Measurements from ENCODE around the gene FARP1. TPM values are rescaled to one million over a fixed set of nuclear protein-coding genes. Genes with fewer than 3 reads are reported as not detected.

The FARP1 gene
- total RNA-seq, 2 donors from 2014 or later = 0.55 to 2.4 TPM

DNA sequence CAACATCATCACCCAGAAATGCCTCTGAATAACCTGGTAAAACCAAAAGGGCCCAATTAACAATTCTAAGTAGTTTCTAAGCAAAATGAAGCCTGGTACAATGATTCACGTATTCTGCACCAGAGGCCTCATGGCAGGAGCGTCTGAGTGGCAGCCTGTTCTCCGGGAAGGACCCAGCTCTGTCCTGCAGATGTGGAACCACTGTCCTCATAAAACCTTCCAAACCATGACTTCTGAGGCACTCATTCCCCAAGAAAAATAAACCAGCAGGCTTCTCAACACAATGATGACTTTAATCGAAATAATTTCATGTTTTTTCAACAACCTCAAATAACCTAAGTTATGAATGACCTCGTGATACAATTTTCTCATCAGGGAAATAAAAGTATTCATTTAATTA, 344.1 kb downstream of the FARP1 start:
- no peak for DNase-seq
- no peaks in the 10 kb centered on the region for H3K36me3 Mint-ChIP-seq (ENCODE audit: insufficient read depth in 2 of 2)
- peak overlapping the region; percentile 11 for H3K27ac Mint-ChIP-seq
- no peaks in the 10 kb centered on the region for H3K9me3 Mint-ChIP-seq
- ATAC-seq (replicated peaks in 1 of 2) = no peak
- no peaks in the 10 kb centered on the region for H3K27me3 Mint-ChIP-seq (ENCODE audit: low read depth)
- H3K4me3 Mint-ChIP-seq = peak overlapping the region in 1 of 2 donors; percentile 18
- H3K4me1 Mint-ChIP-seq (ENCODE audit: low read depth) = peaks cover 84% of the 10 kb centered on the region

DNA sequence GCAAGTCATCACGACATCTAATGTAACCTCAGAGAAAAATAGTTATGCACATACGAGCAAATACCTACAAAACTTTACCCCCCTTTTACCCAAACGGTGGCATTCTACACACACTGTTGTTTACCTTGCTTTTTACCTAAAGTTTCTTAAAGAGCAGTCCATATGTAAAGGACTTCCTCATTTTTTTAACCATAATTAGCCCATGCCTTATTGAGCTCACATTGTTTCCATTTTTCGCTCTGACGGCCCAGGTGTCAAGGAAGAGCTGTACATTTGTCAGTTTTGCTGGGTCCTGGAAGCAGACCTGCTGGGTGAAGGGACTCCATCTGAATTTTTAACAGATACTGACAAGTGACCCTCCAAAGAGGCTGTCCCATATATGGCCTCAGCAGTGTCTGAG, 344.6 kb downstream of the FARP1 start:
- Mint-ChIP-seq H3K36me3 (ENCODE audit: insufficient read depth in 2 of 2) (no peaks in the 10 kb centered on the region), H3K9me3 (no peaks in the 10 kb centered on the region), H3K27ac (no peak overlapping the region), H3K4me1 (ENCODE audit: low read depth) (peaks cover 84% of the 10 kb centered on the region), H3K27me3 (ENCODE audit: low read depth) (no peaks in the 10 kb centered on the region), H3K4me3 (no peak overlapping the region)
- ATAC-seq (replicated peaks in 1 of 2) (no peak), DNase-seq (no peak)

DNA sequence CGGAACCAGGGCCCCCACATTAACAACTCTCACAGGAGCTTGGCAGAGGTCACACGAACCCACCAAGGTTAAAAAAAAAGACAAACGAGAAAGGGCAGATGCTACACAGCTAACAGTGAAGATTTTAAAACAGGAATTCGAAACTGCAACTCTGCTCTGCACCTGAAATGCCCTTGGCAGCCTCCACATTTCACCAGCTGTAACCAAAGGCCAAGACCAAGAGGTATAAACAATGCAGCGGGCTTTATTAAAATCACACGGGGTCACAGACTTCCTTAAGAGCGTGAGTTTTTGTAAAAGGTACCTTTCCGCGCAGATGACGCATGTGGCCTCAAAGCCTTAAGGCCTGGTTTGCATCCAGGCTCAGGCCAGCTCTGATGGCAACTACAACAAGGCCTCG, 345.8 kb downstream of the FARP1 start:
- DNase-seq = no peak
- Mint-ChIP-seq H3K9me3 (no peaks in the 10 kb centered on the region), H3K4me3 (no peak overlapping the region), H3K36me3 (ENCODE audit: insufficient read depth in 2 of 2) (peaks cover 0 to 2% of the 10 kb centered on the region in 2 donors), H3K4me1 (ENCODE audit: low read depth) (peaks cover 82% of the 10 kb centered on the region), H3K27me3 (ENCODE audit: low read depth) (no peaks in the 10 kb centered on the region), H3K27ac (no peak overlapping the region)
- ATAC-seq (replicated peaks in 1 of 2) = no peak

DNA sequence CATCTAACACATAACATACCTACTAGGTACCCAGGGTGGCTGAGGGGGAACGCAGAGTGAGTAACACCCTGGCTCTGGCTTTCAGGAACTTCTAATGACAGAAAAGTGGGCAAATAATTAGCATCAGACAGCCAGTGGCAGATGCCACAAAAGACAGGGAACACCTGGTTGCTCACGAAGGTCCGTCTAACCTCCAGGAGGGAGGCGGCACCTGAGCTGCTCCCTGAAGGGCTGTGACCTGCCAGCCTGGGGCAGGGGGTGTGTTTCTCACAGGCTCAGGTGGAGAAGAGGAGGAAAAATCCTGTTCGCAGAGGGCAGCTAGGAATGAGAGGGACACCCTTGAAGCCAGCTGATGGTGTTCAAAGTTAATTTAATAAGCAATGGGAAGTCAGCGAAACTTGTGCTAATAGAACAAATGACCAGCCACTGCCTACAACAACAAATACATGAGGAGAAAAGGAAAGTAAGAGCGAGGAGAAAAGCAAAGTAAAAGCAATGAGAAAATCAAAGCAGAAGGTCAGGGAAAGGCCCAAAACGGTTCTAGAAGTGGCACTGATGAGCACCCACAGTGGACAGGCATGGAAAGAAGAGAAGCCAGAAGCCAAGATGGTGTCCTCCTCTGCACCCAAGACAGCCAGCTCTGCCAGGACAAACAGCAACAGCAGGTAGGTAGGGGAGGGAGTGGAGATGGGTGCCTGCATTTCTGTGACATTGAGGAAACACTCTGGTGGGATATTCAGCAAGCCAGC, 346.7 kb downstream of the FARP1 start:
- no peak overlapping the region for H3K4me3 Mint-ChIP-seq
- H3K36me3 Mint-ChIP-seq (ENCODE audit: insufficient read depth in 2 of 2) = peaks cover 0 to 4% of the 10 kb centered on the region in 2 donors
- H3K4me1 Mint-ChIP-seq (ENCODE audit: low read depth) = peaks cover 73% of the 10 kb centered on the region
- H3K27me3 Mint-ChIP-seq (ENCODE audit: low read depth) = no peaks in the 10 kb centered on the region
- H3K9me3 Mint-ChIP-seq = no peaks in the 10 kb centered on the region
- no peak for DNase-seq
- no peak overlapping the region for H3K27ac Mint-ChIP-seq
- ATAC-seq (replicated peaks in 1 of 2) = no peak

DNA sequence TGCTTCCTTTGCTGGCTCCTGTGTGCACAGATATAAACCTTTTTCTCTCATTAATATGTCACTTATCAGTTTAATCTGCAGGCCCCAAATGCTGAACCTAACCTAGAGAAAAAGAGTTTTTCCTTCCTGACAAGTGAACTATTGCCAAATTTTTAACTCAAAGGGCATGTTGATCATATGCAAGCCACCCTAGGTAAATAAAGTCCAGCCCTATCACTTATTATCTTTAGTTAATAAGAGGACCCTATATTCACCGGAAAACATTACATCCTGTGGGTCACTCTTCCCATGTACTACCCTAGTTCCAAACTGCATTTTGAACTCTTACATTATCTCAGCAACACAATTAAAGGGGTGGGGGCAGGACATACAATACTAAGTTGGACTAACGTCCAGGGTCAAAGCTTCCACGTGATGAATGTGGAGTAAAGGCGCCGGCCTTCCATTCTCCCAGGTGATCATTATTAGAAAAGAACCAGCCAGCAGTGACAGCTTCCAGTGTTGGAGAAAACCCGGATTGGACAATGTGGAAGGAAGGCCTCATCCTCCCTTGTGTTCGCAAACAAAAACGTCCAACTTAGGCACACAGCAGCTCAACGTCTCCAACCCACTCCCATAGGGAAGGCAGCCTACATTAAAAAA, 347.4 kb downstream of the FARP1 start:
- Mint-ChIP-seq H3K36me3 (ENCODE audit: insufficient read depth in 2 of 2) (peaks cover 0 to 4% of the 10 kb centered on the region in 2 donors), H3K4me1 (ENCODE audit: low read depth) (peaks cover 66% of the 10 kb centered on the region), H3K27me3 (ENCODE audit: low read depth) (no peaks in the 10 kb centered on the region), H3K27ac (no peak overlapping the region), H3K4me3 (no peak overlapping the region), H3K9me3 (no peaks in the 10 kb centered on the region)
- ATAC-seq (replicated peaks in 1 of 2) = no peak
- DNase-seq = no peak

DNA sequence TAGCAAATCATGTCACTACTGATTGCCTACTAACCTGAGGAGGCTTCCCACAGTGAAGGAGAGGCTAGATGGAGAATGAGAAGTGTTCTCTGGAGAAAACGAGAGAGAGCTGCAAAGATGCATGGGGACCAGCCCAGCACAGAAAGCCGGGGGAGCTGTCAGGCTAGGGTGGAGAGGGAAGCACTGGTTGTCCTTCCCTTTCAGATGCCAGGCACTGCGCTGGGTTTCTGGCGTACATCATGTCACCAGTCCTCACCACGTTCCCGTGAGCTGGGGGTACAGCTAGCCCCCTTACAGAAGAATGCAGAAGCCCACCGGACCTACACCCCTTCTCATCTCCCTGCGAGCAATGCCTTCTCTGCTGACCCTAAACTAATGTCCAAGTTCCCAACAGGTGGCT, 348.0 kb downstream of the FARP1 start:
- peaks cover 0 to 4% of the 10 kb centered on the region in 2 donors for H3K36me3 Mint-ChIP-seq (ENCODE audit: insufficient read depth in 2 of 2)

DNA sequence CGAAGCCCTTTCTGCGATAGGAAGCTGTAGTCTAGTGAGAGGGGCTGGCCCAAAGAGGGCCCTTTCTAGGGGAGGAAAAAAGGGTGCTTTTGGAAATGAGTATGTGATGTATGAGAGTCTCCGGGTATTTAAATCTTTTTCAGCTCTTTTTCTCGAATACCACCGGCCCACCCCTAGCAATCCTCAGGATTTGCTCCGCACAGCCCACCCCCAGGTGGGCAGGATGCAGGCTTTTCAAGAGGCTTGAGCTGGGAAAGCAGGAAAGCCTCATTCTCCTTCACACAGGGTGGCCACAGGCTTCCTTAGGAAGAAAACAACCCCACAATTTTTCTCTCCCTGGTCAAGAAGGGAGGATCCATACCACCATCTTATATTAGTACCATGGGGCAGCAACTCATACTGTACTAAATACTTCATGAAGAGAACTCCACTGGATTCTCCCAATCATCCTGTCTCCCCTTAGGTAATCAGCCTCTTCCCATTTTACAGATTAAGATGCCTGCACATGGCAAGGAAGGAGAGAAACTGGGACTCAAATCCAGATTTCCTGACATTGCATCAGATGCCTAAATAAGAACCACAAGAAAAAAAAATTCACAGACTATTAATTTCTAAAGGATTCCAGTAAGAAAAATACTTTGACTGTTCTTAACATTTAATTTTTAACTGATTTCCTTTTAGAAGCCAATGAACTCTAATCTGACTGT, 349.6 kb downstream of the FARP1 start:
- Mint-ChIP-seq H3K27ac (peak overlapping the region; percentile 64), H3K9me3 (no peaks in the 10 kb centered on the region), H3K4me3 (no peak overlapping the region), H3K4me1 (ENCODE audit: low read depth) (peaks cover 60% of the 10 kb centered on the region), H3K36me3 (ENCODE audit: insufficient read depth in 2 of 2) (peaks cover 0 to 5% of the 10 kb centered on the region in 2 donors), H3K27me3 (ENCODE audit: low read depth) (no peaks in the 10 kb centered on the region)
- no peak for DNase-seq
- ATAC-seq (replicated peaks in 1 of 2) = no peak

More for the DNA sequence above, 348.0 kb downstream of the FARP1 start:
- Mint-ChIP-seq H3K27me3 (ENCODE audit: low read depth) (no peaks in the 10 kb centered on the region), H3K4me1 (ENCODE audit: low read depth) (peaks cover 63% of the 10 kb centered on the region), H3K27ac (no peak overlapping the region), H3K9me3 (no peaks in the 10 kb centered on the region), H3K4me3 (no peak overlapping the region)
- ATAC-seq (replicated peaks in 1 of 2) = no peak
- DNase-seq = no peak

DNA sequence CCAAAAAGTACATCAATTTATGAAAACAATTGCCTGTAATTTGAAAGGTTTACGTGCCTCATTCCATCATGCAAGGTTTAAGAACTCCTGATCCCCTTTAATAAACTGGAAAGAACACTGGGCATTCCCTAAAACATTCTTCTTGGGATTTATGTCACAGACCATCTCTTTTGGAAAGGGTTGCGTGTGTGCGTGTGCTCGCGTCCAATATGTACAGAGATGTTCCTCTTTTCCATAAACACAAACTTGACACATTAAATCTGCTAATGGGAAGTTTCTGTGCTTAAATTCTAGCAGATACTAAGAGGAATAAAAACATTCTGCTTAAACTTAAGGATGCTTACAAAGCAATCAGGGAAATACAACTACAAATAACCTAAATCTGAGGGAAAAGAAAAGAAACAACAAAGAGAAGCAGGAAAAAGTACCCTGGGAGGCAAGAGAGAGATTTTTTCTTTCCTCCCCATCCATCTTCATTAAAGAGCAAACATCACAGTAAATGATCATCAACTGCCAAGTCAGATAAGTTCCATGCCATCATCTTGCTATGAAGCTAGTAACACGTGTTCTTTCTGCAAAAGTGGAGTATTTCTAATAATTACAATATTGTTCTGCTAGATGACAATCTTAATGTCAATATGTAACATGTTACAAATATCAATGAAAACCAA, 350.3 kb downstream of the FARP1 start:
- peak overlapping the region; percentile 64 for H3K27ac Mint-ChIP-seq

DNA sequence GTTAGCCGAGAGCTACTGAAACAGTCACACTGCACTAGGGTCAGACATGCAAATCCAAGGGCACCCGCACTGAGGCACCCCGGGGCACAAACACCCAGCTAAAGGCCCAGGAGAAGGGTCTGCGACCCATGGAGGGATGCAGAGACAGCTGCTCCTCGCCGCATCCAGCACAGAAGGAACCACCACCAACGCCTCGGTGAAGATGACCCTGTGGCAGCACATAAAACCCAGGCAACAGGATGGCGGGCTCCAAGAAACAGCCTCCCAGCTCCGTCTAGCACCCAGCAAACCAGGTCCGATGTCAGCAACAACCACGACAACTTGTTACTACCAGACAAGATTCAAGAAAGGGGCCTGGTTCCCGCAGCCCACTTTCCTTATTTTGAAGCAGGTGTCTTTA, 351.9 kb downstream of the FARP1 start:
- Mint-ChIP-seq H3K4me3 (no peak overlapping the region), H3K36me3 (ENCODE audit: insufficient read depth in 2 of 2) (peaks cover 0 to 5% of the 10 kb centered on the region in 2 donors), H3K4me1 (ENCODE audit: low read depth) (peaks cover 57% of the 10 kb centered on the region), H3K27ac (peak overlapping the region; percentile 42), H3K9me3 (no peaks in the 10 kb centered on the region), H3K27me3 (ENCODE audit: low read depth) (no peaks in the 10 kb centered on the region)
- no peak for DNase-seq
- no peak for ATAC-seq (replicated peaks in 1 of 2)

More for the DNA sequence above, 350.3 kb downstream of the FARP1 start:
- H3K27me3 Mint-ChIP-seq (ENCODE audit: low read depth) = no peaks in the 10 kb centered on the region
- peaks cover 63% of the 10 kb centered on the region for H3K4me1 Mint-ChIP-seq (ENCODE audit: low read depth)
- H3K9me3 Mint-ChIP-seq = no peaks in the 10 kb centered on the region
- ATAC-seq (replicated peaks in 1 of 2) = no peak
- DNase-seq = no peak
- peaks cover 0 to 5% of the 10 kb centered on the region in 2 donors for H3K36me3 Mint-ChIP-seq (ENCODE audit: insufficient read depth in 2 of 2)
- H3K4me3 Mint-ChIP-seq = no peak overlapping the region

DNA sequence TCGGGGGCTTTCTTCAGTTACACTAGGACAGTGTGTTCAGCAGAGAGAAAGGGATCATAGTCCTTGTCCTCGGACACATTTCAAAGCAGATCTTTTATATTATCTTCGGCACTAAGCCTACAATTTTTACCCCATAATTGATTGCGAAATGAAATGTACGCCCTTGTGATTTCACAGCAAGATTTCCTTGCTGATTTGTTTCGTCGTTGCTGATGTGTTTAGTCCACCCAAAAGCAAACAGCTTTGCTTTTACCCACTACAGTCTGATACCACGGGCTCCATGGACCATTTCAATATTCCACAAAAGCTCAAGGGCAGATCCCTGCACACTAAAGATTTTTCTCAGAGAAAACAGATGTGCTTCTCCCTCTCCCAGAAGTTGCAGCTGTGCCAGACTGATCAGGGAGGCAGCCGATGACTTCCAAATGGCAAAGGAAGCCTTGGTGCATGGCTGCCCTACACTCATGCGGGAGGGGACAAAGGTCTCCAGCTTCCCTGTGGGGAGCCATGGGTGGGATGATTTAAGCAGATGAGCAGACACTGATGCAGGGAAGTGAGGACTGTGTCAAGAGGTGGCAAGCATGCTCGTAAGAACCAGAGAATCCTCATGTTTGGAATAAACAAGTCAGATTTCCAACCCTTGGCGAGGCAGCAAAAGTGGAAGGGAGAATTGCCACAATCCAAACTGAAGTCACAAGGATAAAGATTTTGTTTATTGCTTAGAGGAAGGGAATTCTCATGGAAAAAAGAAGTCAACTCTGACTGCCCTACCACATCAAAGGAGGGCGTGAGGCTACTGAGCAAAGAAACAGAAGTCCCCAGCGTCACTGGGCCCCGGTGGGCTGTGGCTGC, 353.0 kb downstream of the FARP1 start:
- Mint-ChIP-seq H3K27me3 (ENCODE audit: low read depth) (no peaks in the 10 kb centered on the region), H3K36me3 (ENCODE audit: insufficient read depth in 2 of 2) (peaks cover 0 to 5% of the 10 kb centered on the region in 2 donors), H3K9me3 (no peaks in the 10 kb centered on the region), H3K27ac (peak overlapping the region; percentile 29), H3K4me3 (no peak overlapping the region), H3K4me1 (ENCODE audit: low read depth) (peaks cover 52% of the 10 kb centered on the region)
- DNase-seq = no peak
- no peak for ATAC-seq (replicated peaks in 1 of 2)

DNA sequence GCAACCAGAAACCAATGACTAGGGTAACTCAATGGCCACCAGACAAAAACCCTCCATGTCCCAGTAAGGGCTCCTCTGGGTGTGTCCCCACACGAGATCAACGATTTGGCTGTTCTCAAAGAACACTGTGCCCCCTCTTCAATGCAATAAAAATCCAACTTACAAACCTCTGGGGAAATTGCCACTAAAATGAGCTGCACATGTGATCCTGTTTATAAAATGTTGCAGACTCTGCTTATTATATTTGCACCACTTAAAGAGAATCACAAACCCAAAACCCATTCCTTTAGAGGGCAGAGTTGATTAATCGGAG, 353.5 kb downstream of the FARP1 start:
- Mint-ChIP-seq H3K9me3 (no peaks in the 10 kb centered on the region), H3K27me3 (ENCODE audit: low read depth) (no peaks in the 10 kb centered on the region), H3K4me3 (no peak overlapping the region), H3K27ac (peak overlapping the region; percentile 29), H3K4me1 (ENCODE audit: low read depth) (peaks cover 54% of the 10 kb centered on the region), H3K36me3 (ENCODE audit: insufficient read depth in 2 of 2) (peaks cover 0 to 5% of the 10 kb centered on the region in 2 donors)
- DNase-seq (no peak), ATAC-seq (replicated peaks in 1 of 2) (no peak)

DNA sequence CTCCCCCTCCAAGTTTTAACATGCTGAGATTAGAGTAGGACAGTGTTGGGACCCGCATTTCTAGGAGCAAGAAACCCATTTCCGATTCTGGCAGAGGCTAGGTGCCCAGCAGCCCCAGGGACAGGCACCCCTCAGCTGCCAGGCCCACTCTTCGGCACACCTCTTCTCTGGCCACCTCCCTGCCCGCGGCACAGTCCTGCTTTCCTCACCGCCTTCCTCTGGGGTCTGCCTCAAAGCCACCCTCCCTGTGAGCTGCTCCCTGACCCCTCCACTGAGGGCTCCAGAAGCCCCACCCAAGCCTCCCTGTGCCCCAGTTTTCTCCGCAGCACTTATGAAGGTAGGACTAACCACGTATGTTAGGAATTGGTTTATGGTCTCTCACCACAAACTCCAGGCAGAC, 354.1 kb downstream of the FARP1 start:
- no peak for DNase-seq
- ATAC-seq (replicated peaks in 1 of 2) = no peak
- H3K36me3 Mint-ChIP-seq (ENCODE audit: insufficient read depth in 2 of 2) = peaks cover 0 to 5% of the 10 kb centered on the region in 2 donors
- no peaks in the 10 kb centered on the region for H3K9me3 Mint-ChIP-seq
- peak overlapping the region; percentile 14 for H3K27ac Mint-ChIP-seq
- H3K27me3 Mint-ChIP-seq (ENCODE audit: low read depth) = no peaks in the 10 kb centered on the region
- peaks cover 56% of the 10 kb centered on the region for H3K4me1 Mint-ChIP-seq (ENCODE audit: low read depth)
- no peak overlapping the region for H3K4me3 Mint-ChIP-seq
